A549 (cell line): ENCODE measurements around the gene LIPE. TPM values are rescaled to one million over a fixed set of nuclear protein-coding genes. Genes with fewer than 3 reads are reported as not detected.

Experiments
- ATAC-seq, 2 experiments: fragments of 200-7000 bp in 1 of 2; fragments of >200 bp in 1 of 2; cut with Nextera tagmentation in 1 of 2; cut with Tn5 transposase in 1 of 2; 3 replicates each; pipeline versions ENCODE4 v1.8.0 to v1.9.1; 2018 to 2020; ENCODE audit warnings: mild to moderate bottlenecking in 1 of 2, moderate library complexity in 1 of 2
- CTCF ChIA-PET: fragments of 300-600 bp; sonication (Branson Sonifier 250); formaldehyde crosslinking; extraction: SDS; loops from one replicate; lab custom pipeline; 2021; ENCODE audit warnings: antibody characterized with exemption, inconsistent platforms; lab: Yijun Ruan, JAX
- POLR2A ChIA-PET: fragments of 350-600 bp; formaldehyde crosslinking; extraction: SDS; loops from one replicate; lab custom pipeline; 2021; ENCODE audit warnings: antibody characterized with exemption, inconsistent platforms; lab: Yijun Ruan, JAX
- DNase-seq, 2 experiments: peaks; one replicate each; pipeline versions ENCODE4 v3.0.0 to v3.0.0-alpha.2; 2011 to 2016; ENCODE audit warnings: low read depth in 1 of 2, low spot score in 1 of 2
- FAIRE-seq: peaks from 2 replicates; lab custom pipeline; 2011; peaks lifted over from hg19 to GRCh38; lab: Jason Lieb, UNC
- H3K27ac ChIP-seq, 2 experiments: fragments of >200 bp; sonication (Bioruptor Twin); formaldehyde crosslinking; 3 replicates each; pipeline ENCODE4 v1.5.1; 2016 to 2017
- H3K4me1 ChIP-seq: fragments of >200 bp; sonication (Bioruptor Twin); formaldehyde crosslinking; 3 replicates; pipeline ENCODE4 v1.6.1; 2016
- H3K4me2 ChIP-seq: fragments of >200 bp; sonication (Bioruptor Twin); formaldehyde crosslinking; 3 replicates; pipeline ENCODE4 v1.6.1; 2016
- H3K4me3 ChIP-seq: fragments of >200 bp; sonication (Bioruptor Twin); formaldehyde crosslinking; 3 replicates; pipeline ENCODE4 v1.5.1; 2016
- H3K9me3 ChIP-seq: fragments of >200 bp; sonication (Bioruptor Twin); formaldehyde crosslinking; 3 replicates; pipeline ENCODE4 v1.6.1; 2016
- BHLHE40 ChIP-seq: IDR thresholded peaks from 2 replicates; pipeline ENCODE4 v1.6.1; 2012; ENCODE audit warnings: low read depth, low read length, inconsistent platforms
- ESRRA ChIP-seq: fragments of 150-350 bp; IDR thresholded peaks from 2 replicates; pipeline ENCODE4 v1.6.1; 2014; ENCODE audit warnings: mild to moderate bottlenecking, low read length, borderline replicate concordance
- FOXS1 ChIP-seq: fragments of 250-450 bp; sonication (Bioruptor Pico); IDR thresholded peaks from 2 replicates; pipeline ENCODE4 v1.5.0; 2020; ENCODE audit warnings: mild to moderate bottlenecking, moderate library complexity
- HEYL ChIP-seq: fragments of 250-450 bp; sonication (Bioruptor Pico); IDR thresholded peaks from 2 replicates; pipeline ENCODE4 v1.8.0; 2021; ENCODE audit warnings: mild to moderate bottlenecking, moderate library complexity
- PHF8 ChIP-seq: fragments of 200-600 bp; sonication (generic); IDR thresholded peaks from 2 replicates; pipeline ENCODE4 v1.6.1; 2016; ENCODE audit warnings: low read depth, mild to moderate bottlenecking, antibody characterized with exemption, moderate library complexity, borderline replicate concordance
- SREBF2 ChIP-seq: fragments of 450-650 bp; IDR thresholded peaks from 2 replicates; pipeline ENCODE4 v1.6.1; 2014; ENCODE audit warnings: mild to moderate bottlenecking, moderate library complexity
- TP53 ChIP-seq: fragments of 250-450 bp; sonication (Bioruptor Pico); IDR thresholded peaks from 2 replicates; pipeline ENCODE4 v1.5.0; 2021; ENCODE audit warnings: mild to moderate bottlenecking, moderate library complexity
- ZFP36 ChIP-seq: fragments of 450-650 bp; IDR thresholded peaks from 2 replicates; pipeline ENCODE4 v1.6.1; 2014; ENCODE audit warnings: borderline replicate concordance; ENCODE audit not compliant: partially characterized antibody
- WGBS: methylation state at CpG from one replicate; pipeline ENCODE4 v1.1.6; 2017; ENCODE audit errors: missing lambda C conversion rate; 5-methylcytosine and 5-hydroxymethylcytosine counted together
- polyA plus RNA-seq, 4 experiments: library from polyadenylated mRNA; depleted of rRNA in 3 of 4; stranded (reverse); fragments of >200 nt; fragmentation: RNase III in 1 of 4; extraction: RNeasy Plus Mini Kit Qiagen cat#74134 plus additional on column Dnase treatment in 1 of 4; gene quantifications; 2 replicates in 3 of 4; 3 replicates in 1 of 4; pipeline ENCODE4 v1.2.3, GENCODE V29; 2011 to 2017
- small RNA-seq, 6 experiments: library from RNA; depleted of rRNA; stranded (forward); fragments of <200 nt; gene quantifications; one replicate each; pipeline ENCODE3, GENCODE V24; 2012
- TF ChIP-seq, protein P1 (sequence below): IDR thresholded peaks from 2 replicates; pipeline ENCODE4 v1.6.1; 2012

The LIPE gene
- polyA plus RNA-seq, 2 of the 4 experiments (the other 2 are of a cell fraction): 1.6 to 3.2 TPM

- Histone ChIP-seq H3K27ac (no peak overlapping the region), H3K4me2 (no peak overlapping the region), H3K4me1 (no peaks in the 10 kb centered on the region), H3K4me3 (no peak overlapping the region), H3K9me3 (no peaks in the 10 kb centered on the region)
- FAIRE-seq (no peak), ATAC-seq (no peak), DNase-seq (no peak)
- POLR2A ChIA-PET: no interaction called here
- CTCF ChIA-PET: interaction anchor here (0.8 to 2.5 kb wide), 12 partner anchors 10 to 244 kb away, joined by 3 to 10 read pairs (median 6); no protein-coding TSS in a partner anchor
- TF ChIP-seq FOXS1 (CRISPR knock-in tag) (no peak), SREBF2 (no peak), ESRRA (no peak), ZFP36 (no peak), HEYL (CRISPR knock-in tag) (no peak)
- TF ChIP-seq, protein P1, sequence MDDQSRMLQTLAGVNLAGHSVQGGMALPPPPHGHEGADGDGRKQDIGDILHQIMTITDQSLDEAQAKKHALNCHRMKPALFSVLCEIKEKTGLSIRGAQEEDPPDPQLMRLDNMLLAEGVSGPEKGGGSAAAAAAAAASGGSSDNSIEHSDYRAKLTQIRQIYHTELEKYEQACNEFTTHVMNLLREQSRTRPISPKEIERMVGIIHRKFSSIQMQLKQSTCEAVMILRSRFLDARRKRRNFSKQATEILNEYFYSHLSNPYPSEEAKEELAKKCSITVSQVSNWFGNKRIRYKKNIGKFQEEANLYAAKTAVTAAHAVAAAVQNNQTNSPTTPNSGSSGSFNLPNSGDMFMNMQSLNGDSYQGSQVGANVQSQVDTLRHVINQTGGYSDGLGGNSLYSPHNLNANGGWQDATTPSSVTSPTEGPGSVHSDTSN: no peak
- WGBS: 91% methylated on average over 29 of the region's 29 CpGs
Observed at GRCh38 chr19:42353341-42354015, 73.7 kb downstream of the LIPE start.

DNA sequence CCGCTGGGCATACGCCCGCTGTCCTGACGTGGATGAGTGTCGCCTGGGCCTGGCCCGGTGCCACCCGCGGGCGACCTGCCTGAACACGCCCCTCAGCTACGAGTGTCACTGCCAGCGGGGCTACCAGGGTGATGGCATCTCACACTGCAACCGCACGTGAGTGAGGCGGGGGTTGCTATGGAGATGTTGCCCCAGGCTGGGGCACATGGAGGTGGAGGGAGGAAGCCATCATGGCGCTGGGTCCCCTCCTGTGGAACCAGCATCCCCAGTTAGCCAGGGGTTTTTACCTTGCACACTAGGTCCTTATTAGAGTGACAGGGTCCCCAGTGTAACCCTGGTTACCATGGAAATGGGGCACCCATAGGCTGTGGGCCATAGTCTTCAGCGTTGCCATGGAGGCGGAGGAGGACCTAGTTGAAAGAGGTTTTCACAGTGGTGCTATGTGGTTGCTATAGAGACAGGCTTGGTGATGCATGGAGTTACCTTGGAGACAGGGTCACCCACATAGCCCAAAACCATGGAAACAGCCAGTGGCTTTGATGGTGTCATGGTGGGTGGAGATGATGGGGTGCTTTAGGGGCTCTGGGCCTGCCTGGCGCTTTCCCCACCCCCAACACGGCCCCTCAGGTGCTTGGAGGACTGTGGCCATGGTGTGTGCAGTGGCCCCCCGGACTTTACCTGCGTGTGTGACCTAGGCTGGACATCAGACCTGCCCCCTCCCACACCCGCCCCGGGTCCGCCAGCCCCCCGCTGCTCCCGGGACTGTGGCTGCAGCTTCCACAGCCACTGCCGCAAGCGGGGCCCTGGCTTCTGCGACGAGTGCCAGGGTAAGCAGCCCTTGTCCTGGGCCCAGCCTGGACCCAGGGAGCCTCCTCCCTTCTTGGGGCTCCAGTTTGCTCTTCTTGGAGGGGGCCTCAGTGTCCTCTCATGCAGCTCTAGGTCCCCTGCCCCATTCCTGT is 74.6 kb downstream of the LIPE start:
- peak; percentile 8 to 47; a peak in 4 of 6 replicates for ATAC-seq

More for the DNA sequence above, 74.6 kb downstream of the LIPE start:
- POLR2A ChIA-PET: interaction anchor here (0.6 kb wide), 1 partner anchor 21 kb away, joined by 6 read pairs; no protein-coding TSS in a partner anchor
- peak in 1 of 2 experiments; percentile 72 for DNase-seq
- WGBS: 90% methylated on average over 22 of the region's 31 CpGs
- TF ChIP-seq PHF8: no peak
- no peak for TF ChIP-seq BHLHE40
- no peak for TF ChIP-seq TP53
- TF ChIP-seq, all 56 proteins: peak for 0
- Histone ChIP-seq H3K4me1 (no peaks in the 10 kb centered on the region), H3K4me2 (no peak overlapping the region), H3K9me3 (no peaks in the 10 kb centered on the region), H3K27ac (no peak overlapping the region), H3K4me3 (no peak overlapping the region)
- no peak for FAIRE-seq
- CTCF ChIA-PET: interaction anchor here (1.0 kb wide), 1 partner anchor 48 kb away, joined by 3 read pairs; no protein-coding TSS in a partner anchor

Small RNA genes within 50 kb of the gene (small RNA-seq; reads per million reads assigned to genes)
- gene RNU4-60P: 0 reads per million in 6 experiments

Other genes with a start within 250 kb of the LIPE start
- 30.8 and 37.9 TPM in 2 replicates for gene DEDD2, start 209.7 kb downstream of the LIPE start, polyA plus RNA-seq (2011; rRNA removed)
- 39.7 to 54.1 TPM (median 43.2 TPM) in 3 replicates for gene DEDD2, start 209.7 kb downstream of the LIPE start, polyA plus RNA-seq (2017; fragmentation: RNase III; extraction: RNeasy Plus Mini Kit Qiagen cat#74134 plus additional on column Dnase treatment)
- gene ZNF526, start 207.1 kb downstream of the LIPE start, polyA plus RNA-seq (2011; rRNA removed): 7.1 and 8.7 TPM in 2 replicates
- gene ZNF526, start 207.1 kb downstream of the LIPE start, polyA plus RNA-seq (2017; fragmentation: RNase III; extraction: RNeasy Plus Mini Kit Qiagen cat#74134 plus additional on column Dnase treatment): 12.2 to 12.9 TPM (median 12.6 TPM) in 3 replicates
- gene GSK3A, start 184.8 kb downstream of the LIPE start, polyA plus RNA-seq (2011; rRNA removed): 55.2 and 79.7 TPM in 2 replicates
- 81.0 to 85.1 TPM (median 84.0 TPM) in 3 replicates for gene GSK3A, start 184.8 kb downstream of the LIPE start, polyA plus RNA-seq (2017; fragmentation: RNase III; extraction: RNeasy Plus Mini Kit Qiagen cat#74134 plus additional on column Dnase treatment)
- gene ERF, start 172.3 kb downstream of the LIPE start, polyA plus RNA-seq (2011; rRNA removed): 71.9 and 103 TPM in 2 replicates
- gene ERF, start 172.3 kb downstream of the LIPE start, polyA plus RNA-seq (2017; fragmentation: RNase III; extraction: RNeasy Plus Mini Kit Qiagen cat#74134 plus additional on column Dnase treatment): 107 to 123 TPM (median 120 TPM) in 3 replicates
- 7.2 and 7.7 TPM in 2 replicates for gene CIC, start 158.1 kb downstream of the LIPE start, polyA plus RNA-seq (2011; rRNA removed)
- 46.8 to 56.4 TPM (median 53.1 TPM) in 3 replicates for gene CIC, start 158.1 kb downstream of the LIPE start, polyA plus RNA-seq (2017; fragmentation: RNase III; extraction: RNeasy Plus Mini Kit Qiagen cat#74134 plus additional on column Dnase treatment)
- 1.1 and 1.3 TPM in 2 replicates for gene PRR19, start 125.3 kb downstream of the LIPE start, polyA plus RNA-seq (2011; rRNA removed)
- 3.4 to 4.5 TPM (median 4.2 TPM) in 3 replicates for gene PRR19, start 125.3 kb downstream of the LIPE start, polyA plus RNA-seq (2017; fragmentation: RNase III; extraction: RNeasy Plus Mini Kit Qiagen cat#74134 plus additional on column Dnase treatment)
- 79.7 and 101 TPM in 2 replicates for gene PAFAH1B3, start 124.8 kb downstream of the LIPE start, polyA plus RNA-seq (2011; rRNA removed)
- 135 to 151 TPM (median 144 TPM) in 3 replicates for gene PAFAH1B3, start 124.8 kb downstream of the LIPE start, polyA plus RNA-seq (2017; fragmentation: RNase III; extraction: RNeasy Plus Mini Kit Qiagen cat#74134 plus additional on column Dnase treatment)
- 0.71 and 1.8 TPM in 2 replicates for gene TMEM145, start 114.1 kb downstream of the LIPE start, polyA plus RNA-seq (2011; rRNA removed)
- gene TMEM145, start 114.1 kb downstream of the LIPE start, polyA plus RNA-seq (2017; fragmentation: RNase III; extraction: RNeasy Plus Mini Kit Qiagen cat#74134 plus additional on column Dnase treatment): 3.6 to 5.1 TPM (median 4.3 TPM) in 3 replicates
- gene MEGF8, start 101.8 kb downstream of the LIPE start, polyA plus RNA-seq (2011; rRNA removed): 8.9 and 10.4 TPM in 2 replicates
- gene MEGF8, start 101.8 kb downstream of the LIPE start, polyA plus RNA-seq (2017; fragmentation: RNase III; extraction: RNeasy Plus Mini Kit Qiagen cat#74134 plus additional on column Dnase treatment): 22.4 to 27.2 TPM (median 25.8 TPM) in 3 replicates
- gene CNFN, start 37.1 kb downstream of the LIPE start, polyA plus RNA-seq (2011; rRNA removed): 5.1 and 11.9 TPM in 2 replicates
- 33.2 to 44.6 TPM (median 33.6 TPM) in 3 replicates for gene CNFN, start 37.1 kb downstream of the LIPE start, polyA plus RNA-seq (2017; fragmentation: RNase III; extraction: RNeasy Plus Mini Kit Qiagen cat#74134 plus additional on column Dnase treatment)
- gene CXCL17, start 15.6 kb upstream of the LIPE start, polyA plus RNA-seq (2011; rRNA removed): 0.13 and 0.14 TPM in 2 replicates
- not detected in 3 replicates for gene CXCL17, start 15.6 kb upstream of the LIPE start, polyA plus RNA-seq (2017; fragmentation: RNase III; extraction: RNeasy Plus Mini Kit Qiagen cat#74134 plus additional on column Dnase treatment)
- 8.9 and 10.1 TPM in 2 replicates for gene CEACAM1, start 101.1 kb upstream of the LIPE start, polyA plus RNA-seq (2011; rRNA removed)
- 0.43 to 0.88 TPM (median 0.52 TPM) in 3 replicates for gene CEACAM1, start 101.1 kb upstream of the LIPE start, polyA plus RNA-seq (2017; fragmentation: RNase III; extraction: RNeasy Plus Mini Kit Qiagen cat#74134 plus additional on column Dnase treatment)
- not detected in 2 replicates for gene CEACAM8, start 167.5 kb upstream of the LIPE start, polyA plus RNA-seq (2011; rRNA removed)
- gene CEACAM8, start 167.5 kb upstream of the LIPE start, polyA plus RNA-seq (2017; fragmentation: RNase III; extraction: RNeasy Plus Mini Kit Qiagen cat#74134 plus additional on column Dnase treatment): not detected in 3 replicates